Measurements from ENCODE around the gene HELZ.

The HELZ gene

DNA sequence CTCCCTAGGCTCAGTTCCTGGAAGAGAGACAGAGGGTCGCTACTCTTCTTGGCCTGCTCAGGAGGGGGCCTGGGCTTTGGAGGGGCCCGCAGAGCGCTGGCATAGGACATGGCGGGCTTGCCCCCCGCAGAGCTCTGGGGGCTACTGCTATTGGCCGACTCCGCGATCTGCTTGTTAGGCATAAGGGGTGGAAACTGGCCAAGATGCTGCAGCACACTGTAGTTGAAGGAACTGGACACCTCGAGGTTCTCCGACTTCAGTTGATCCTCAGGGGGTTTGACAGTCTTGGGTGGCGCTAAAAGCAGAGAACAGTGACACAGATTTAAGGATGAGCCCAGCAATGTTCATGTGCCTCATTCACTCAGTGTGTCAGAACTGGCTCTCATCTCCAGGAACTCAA, 166.7 kb downstream of the HELZ start:
- DNase-seq (ENCODE audit: low spot score) = no peak

DNA sequence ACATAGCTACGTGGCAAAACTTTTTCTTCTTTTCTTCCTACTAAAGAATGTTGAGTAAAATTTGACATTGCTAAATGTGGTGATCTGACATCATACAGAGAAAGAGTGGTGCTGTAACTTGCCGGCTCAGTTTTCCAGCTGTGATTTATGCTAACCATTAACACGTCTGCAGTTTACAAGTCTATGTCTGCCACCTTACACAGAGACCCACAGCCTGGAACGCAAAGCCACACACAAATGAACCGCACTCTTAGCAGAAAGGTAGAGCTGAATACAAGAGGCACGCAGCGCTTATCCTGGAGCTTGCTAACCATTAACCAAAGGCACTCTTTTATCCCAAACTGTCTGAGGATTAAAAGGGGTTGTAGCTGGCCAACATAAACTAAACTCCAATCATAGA, 168.7 kb downstream of the HELZ start:
- no peak for DNase-seq (ENCODE audit: low spot score)

- DNase-seq (ENCODE audit: low spot score) = no peak
Observed at GRCh38 chr17:67074781-67075180, 170.2 kb downstream of the HELZ start.

GRCh38 chr17:67072885-67073284, 172.1 kb downstream of the HELZ start:
- no peak for DNase-seq (ENCODE audit: low spot score)

DNA sequence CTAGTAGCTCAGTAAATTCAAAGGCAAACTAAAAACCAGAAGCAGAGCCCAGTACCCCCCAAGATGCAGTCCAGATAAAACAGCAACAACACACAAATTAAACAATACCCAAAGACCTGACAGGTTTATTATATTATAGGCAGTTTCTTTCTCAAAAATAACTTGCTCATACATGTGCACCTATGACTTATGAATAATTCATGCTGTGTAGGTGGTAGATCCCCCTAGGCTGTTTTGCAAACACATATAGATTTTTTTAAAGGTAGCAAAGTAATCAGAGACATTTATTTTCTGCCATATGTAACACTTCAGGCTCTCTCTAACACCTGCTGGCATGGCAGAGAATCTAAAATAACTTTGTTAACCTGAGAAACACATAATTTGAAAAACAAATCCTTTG, 173.4 kb downstream of the HELZ start:
- DNase-seq (ENCODE audit: low spot score) = no peak

- no peak for DNase-seq (ENCODE audit: low spot score)
Observed at GRCh38 chr17:67069603-67070136, 175.3 kb downstream of the HELZ start.

- no peak for DNase-seq (ENCODE audit: low spot score)
Observed at GRCh38 chr17:67068999-67069398, 176.0 kb downstream of the HELZ start.

GRCh38 chr17:67067571-67068482, 177.2 kb downstream of the HELZ start:
- no peak for DNase-seq (ENCODE audit: low spot score)

DNA sequence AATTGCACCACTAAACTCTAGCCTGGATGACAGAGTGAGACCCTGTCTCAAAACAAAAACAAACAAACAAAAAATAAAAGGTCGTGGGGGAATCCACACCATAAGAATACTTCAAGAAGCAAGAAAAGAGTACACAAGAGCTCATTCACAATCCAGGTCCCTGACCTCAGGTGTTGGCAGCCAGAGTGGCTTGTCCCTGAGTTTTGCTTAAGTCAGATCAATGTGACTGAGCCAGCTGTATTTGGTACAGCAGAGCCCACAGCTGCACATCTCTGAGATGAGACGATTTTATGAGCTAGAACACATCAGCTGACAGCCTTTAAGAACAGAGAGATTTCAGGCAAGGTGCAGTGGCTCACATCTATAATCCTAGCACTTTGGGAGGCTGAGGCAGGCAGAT, 178.3 kb downstream of the HELZ start:
- no peak for DNase-seq (ENCODE audit: low spot score)

GRCh38 chr17:67063141-67063540, 181.9 kb downstream of the HELZ start:
- DNase-seq (ENCODE audit: low spot score) = no peak

DNA sequence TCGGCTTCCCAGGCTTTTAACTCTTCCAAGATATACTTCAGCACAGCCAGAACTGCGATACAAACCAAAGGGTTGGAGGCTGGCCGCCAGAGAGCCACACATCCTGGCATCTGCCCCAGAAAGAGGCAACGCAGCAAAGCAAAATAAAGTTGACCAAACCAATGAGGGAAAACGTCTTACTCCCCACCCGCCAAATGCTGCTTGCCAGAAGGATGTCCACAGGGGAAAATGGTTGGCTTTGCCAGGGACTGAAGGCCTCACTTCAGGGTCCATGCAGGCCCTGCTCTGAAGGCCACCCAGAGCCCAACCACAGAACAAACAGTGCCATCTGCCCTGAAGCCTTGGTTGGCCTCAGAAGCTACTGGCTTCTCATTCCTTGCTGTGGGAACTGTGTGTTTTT, 185.6 kb downstream of the HELZ start:
- DNase-seq (ENCODE audit: low spot score) = no peak

GRCh38 chr17:67058036-67058435, 187.0 kb downstream of the HELZ start:
- no peak for DNase-seq (ENCODE audit: low spot score)

DNA sequence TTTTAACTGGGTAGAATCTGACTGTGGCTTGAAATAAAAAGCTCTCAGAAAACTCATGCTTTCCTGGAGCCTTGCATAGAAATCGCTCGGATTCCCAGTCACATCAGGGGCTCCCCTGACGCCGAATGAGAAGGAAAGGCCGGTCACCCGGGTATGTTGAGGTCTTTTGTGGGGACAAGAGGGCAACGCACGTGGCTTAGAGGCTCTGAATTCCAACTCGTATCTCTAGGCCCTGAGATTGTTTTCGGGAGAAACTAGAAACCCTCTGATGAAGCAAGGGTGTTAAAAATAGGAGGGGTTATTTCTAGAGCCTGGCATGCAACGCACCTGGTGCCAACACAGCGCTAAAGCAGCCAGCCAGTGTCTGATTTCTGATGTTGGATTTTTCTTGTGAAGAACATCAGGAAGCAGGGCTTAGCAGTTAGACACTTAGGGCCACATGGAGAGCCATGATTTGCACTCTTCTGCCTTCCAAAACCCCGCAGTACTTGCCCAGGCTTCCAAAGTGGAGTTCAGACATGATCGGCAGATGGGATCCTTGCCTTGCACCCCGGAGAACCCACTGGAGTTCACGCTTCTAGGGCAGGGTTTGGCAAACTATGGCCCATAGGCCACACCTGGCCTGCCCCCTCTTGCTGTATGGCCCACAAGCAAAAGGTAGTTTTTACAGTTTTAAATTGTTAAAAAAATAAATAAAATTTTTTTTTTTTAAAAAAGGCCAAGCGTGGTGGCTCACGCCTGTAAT, 188.1 kb downstream of the HELZ start:
- no peak for DNase-seq (ENCODE audit: low spot score)

DNA sequence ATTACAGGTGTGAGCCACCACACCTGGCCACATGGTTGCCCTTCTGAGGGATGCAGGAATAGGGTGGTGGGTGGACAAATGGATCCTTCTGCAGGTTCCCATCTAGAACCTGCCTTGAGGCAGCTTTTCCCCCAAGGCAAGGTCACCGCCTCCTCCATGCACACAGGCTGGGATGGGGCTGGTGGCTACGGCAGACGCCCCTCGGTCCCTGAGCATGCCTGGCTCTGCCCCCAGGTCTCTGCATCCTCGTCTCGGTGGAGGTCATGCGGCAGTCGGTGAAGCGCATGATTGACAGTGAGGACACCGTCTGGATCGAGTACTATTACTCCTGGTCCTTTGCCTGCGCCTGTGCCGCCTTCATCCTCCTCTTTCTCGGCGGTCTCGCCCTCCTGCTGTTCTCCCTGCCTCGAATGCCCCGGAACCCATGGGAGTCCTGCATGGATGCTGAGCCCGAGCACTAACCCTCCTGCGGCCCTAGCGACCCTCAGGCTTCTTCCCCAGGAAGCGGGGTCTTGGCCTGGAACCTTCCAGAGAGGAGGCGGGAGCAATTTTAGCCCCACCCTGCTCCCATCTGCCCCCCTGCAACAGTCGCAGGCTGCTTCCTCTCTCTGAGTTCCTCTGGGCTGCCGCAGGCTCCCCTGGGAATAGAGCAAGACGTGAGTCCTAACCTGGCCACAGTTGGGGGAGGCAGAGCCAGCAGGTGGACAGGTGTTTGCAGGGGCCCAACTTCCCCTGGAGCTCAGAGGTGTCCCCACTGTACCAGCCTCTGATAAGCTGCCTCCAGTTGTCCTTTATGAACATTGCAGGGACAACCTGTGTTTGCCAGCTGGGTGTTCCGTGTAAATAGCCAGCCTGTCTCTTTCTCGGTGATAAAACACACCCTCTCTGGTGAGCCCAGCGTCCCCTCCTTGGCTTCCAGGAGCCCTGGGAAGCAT, 188.9 kb downstream of the HELZ start:
- DNase-seq (ENCODE audit: low spot score) = no peak

DNA sequence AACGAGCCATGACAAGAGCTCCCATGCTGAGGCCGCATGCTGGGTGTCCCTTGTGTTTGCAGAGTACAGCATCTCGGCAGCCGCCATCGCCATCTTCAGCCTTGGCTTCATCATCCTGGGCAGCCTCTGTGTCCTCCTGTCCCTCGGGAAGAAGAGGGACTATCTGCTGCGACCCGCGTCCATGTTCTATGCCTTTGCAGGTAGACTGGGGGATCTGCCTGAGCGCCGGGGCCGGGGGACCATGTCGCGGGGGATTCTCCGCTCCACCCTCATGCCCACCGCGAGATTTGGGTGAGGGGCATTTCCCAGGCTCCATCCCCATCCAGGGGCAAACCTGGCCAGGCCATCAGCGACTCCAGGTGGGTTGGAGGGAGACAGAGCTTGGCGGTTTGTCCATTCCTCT, 190.0 kb downstream of the HELZ start:
- DNase-seq (ENCODE audit: low spot score) = no peak

DNA sequence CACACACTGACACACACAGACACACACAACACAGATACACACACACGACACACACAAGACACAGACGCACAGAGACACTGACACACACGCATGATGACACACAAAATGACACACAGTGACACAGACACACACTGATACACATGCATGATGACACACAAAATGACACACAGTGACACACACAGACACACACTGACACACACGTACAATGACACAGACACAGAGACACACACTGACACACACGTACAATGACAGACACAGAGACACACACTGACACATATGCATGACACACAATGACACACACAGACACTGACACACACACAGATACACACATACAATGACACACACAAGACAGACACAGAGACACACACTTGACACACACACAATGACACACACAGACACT, 190.4 kb downstream of the HELZ start:
- DNase-seq (ENCODE audit: low spot score) = no peak

GRCh38 chr17:67054011-67054591, 190.9 kb downstream of the HELZ start:
- DNase-seq (ENCODE audit: low spot score) = no peak

DNA sequence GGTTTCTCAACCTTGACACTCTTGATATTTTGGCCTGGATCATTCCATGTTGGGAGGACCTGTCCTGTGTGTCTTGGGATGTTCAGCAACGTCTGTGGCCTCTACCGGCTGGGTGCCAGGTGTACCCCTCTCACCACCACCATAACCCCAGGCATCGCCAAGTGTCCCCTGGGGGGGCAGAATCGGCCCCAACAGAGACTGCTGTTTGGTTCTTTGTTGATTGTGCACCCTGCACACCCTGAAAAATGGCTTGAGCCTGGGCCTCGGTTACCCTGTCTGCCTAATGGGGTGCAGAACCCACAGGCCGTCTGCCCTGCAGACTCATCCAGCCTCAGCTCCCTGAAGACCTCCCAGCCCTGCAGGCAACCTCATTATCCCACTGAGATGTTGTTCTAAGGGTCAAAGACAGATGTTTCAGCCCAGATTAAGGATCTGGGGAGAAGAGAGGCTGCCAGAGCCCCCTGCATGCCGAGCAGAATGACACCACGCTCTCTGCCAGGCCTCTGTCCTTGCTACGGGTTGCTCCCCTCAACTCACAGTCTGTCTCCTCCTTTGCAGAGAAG, 191.5 kb downstream of the HELZ start:
- no peak for DNase-seq (ENCODE audit: low spot score)

GRCh38 chr17:67052720-67053437, 192.1 kb downstream of the HELZ start:
- no peak for DNase-seq (ENCODE audit: low spot score)

DNA sequence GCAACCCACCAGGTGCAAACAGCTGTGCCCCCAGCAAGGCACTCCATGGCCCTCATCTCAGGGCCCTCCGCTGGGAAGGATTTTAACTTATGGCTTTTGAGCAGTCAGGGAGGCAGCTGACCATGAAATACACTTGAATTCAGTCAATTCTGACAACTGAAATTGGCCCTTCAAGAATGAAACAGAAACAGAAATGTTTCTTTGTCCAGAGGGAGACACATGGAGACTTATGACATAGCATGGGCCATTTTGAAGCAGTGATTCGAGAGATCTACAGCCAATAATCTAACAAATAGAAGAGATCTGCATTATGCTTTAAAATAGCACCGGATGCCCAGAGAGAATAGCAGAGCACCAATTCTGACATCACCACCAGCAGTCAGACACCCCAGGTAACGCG, 193.2 kb downstream of the HELZ start:
- no peak for DNase-seq (ENCODE audit: low spot score)

- DNase-seq (ENCODE audit: low spot score) = no peak
Observed at GRCh38 chr17:67051155-67051538, 193.8 kb downstream of the HELZ start.
